PFSK-1 (cell line): ENCODE results near the gene PXDN.

Source experiments
- FOXP2 ChIP-seq: optimal IDR thresholded peaks from 2 replicates; pipeline ENCODE3; 2011; ENCODE audit warnings: borderline replicate concordance, control low read depth, inconsistent platforms; ENCODE audit not compliant: insufficient read depth; ENCODE audit errors: extremely low read length, extremely low read depth
- POLR2AphosphoS5 ChIP-seq: IDR thresholded peaks from 2 replicates; pipeline ENCODE4 v1.6.1; 2012; ENCODE audit warnings: low read depth, mild to moderate bottlenecking, control low read depth, low read length, moderate library complexity
- REST ChIP-seq, 2 experiments: IDR thresholded peaks; 2 replicates each; pipeline versions ENCODE4 v1.6.1 to v1.8.0; 2011 to 2012; ENCODE audit warnings: low read depth in 2 of 2, low read length in 2 of 2, control low read depth in 1 of 2, inconsistent platforms in 1 of 2, mild to moderate bottlenecking in 1 of 2, moderate library complexity in 1 of 2; ENCODE audit not compliant: insufficient read depth in 1 of 2
- SIN3A ChIP-seq: IDR thresholded peaks from 2 replicates; pipeline ENCODE4 v1.6.1; 2012; ENCODE audit warnings: mild to moderate bottlenecking, low read length, moderate library complexity, borderline replicate concordance; ENCODE audit not compliant: insufficient read depth
- TAF1 ChIP-seq: IDR thresholded peaks from 2 replicates; pipeline ENCODE4 v1.6.1; 2012; ENCODE audit warnings: low read length, control low read depth, borderline replicate concordance; ENCODE audit not compliant: insufficient read depth

PXDN gene

GRCh38 chr2:1631292-1632001 is 112.9 kb downstream of the PXDN start:
- TF ChIP-seq POLR2AphosphoS5: 0 out of 2 replicates have a peak, but pooled peaks have one; percentile 35
- no peak for TF ChIP-seq TAF1

- 0 out of 2 replicates have a peak, but pooled peaks have one; percentile 2 for TF ChIP-seq TAF1
- TF ChIP-seq POLR2AphosphoS5: no peak
Observed at GRCh38 chr2:1628893-1629292, 115.4 kb downstream of the PXDN start.

DNA sequence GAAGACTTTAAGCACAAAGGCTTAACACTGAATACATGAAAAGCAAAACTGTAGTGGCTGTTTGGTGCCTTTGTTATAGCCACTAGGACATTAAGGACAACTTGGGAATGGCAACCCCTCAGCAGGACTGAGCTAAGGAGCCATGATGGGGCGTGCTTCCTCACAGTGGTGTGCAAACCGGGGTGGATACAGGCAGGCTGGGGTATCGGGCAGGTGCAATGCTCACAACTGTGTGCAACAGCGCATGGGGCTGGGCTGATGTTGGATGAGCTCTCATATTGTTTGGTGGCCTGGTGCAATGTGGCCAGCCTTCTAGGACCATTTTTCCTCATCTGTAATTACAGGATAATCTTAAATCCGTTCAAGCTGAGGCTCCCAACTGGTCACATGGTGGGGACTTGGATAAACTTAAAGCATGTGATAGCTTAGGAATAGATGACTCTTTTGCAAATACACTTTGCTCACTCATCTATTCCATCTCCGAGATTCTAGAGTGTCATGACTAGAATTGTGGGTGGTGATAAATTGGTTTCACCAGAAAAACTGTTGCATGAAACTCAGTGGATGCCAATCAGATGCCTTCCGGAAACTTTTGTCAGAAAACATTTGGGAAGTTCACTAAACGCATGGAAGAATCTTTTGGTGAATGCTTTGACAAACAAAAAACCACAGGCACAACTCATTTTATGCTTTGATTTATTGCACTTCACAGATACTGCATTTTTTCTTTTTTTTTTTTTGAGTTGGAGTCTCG is 116.5 kb downstream of the PXDN start:
- TF ChIP-seq SIN3A (0 out of 2 replicates have a peak, but pooled peaks have one; percentile 73), TAF1 (no peak), POLR2AphosphoS5 (peak; percentile 59; the same call in 1 of the 2 replicates)

- no peak for TF ChIP-seq POLR2AphosphoS5
- no peak for TF ChIP-seq SIN3A
- peak; percentile 42 for TF ChIP-seq FOXP2
Observed at GRCh38 chr2:1626271-1626681, 118.0 kb downstream of the PXDN start.

DNA sequence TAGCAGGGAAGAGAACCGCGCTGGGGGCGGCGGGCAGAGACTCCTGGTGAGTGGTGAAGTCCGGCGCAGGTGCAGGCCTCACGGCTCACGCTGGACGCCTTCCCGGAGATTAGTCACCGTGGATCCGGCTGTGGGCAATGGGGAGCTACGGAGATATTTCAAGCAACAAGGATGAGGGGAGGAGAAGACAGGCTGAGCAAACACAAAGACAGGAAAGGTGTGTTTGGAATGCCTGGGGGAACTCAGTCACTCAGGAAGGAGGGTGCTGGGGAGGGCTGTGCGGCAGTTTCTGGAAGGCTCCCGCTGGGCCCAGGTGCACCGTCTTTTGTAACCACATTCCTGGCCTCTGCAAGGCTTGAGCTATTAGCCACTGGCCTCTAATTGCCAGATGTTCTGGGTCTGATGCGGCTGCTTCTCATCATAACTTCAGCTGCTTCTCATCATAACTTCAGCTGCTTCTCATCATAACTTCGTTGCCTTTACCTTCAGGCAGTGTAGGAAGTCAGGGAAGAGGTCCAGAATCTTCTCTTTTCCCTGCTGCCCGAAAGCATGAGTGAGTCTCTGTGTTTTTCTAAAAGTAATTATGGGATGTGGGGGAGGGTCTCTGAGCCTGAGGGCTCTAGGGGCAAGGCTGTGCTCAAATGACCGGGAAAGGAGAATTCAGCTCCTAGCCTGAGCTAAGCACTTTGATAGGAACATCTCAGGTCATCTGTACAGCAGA is 118.9 kb downstream of the PXDN start:
- TF ChIP-seq REST (IDR thresholded peaks at IDR 0.05; ENCODE audit: insufficient read depth in 1 of 2, low read depth in 2 of 2, low read length in 2 of 2): peak in 1 of 2 experiments; percentile 47; a peak in 1 of 4 replicates
- no peak; the same call in 1 of the 2 replicates for TF ChIP-seq SIN3A
- TF ChIP-seq POLR2AphosphoS5: peak; percentile 77
- TF ChIP-seq TAF1: peak; percentile 74; the same call in 1 of the 2 replicates
- TF ChIP-seq FOXP2: peak; percentile 51

GRCh38 chr2:1623906-1624445 is 120.3 kb downstream of the PXDN start:
- no peak for TF ChIP-seq FOXP2
- TF ChIP-seq POLR2AphosphoS5: no peak
- no peak for TF ChIP-seq SIN3A
- TF ChIP-seq TAF1: no peak
- no peak for TF ChIP-seq REST (IDR thresholded peaks at IDR 0.05; ENCODE audit: insufficient read depth in 1 of 2, low read depth in 2 of 2, low read length in 2 of 2)
